Mucosa of descending colon (tissue), 3 donors: Measurements from ENCODE around the gene ERCC2. TPM values are rescaled to one million over a fixed set of nuclear protein-coding genes. Genes with fewer than 3 reads are reported as not detected.
"Not testable (repeated sequence)": the region's sequence is repeated elsewhere in the genome, so short reads cannot be mapped to it uniquely, and the experiment has no call there.

ENCODE experiments used
- ATAC-seq: fragments of 200-7000 bp; cut with Tn5 transposase; one replicate; pipeline ENCODE4 v1.9.1; 2020; ENCODE audit warnings: mild to moderate bottlenecking, moderate library complexity
- DNase-seq, 3 donors: peaks; one replicate each; pipeline ENCODE4 v3.0.0-alpha.2; 2020
- H3K36me3 ChIP-seq: fragments of 200-600 bp; one replicate; pipeline ENCODE4 v1.8.0; 2021; ENCODE audit warnings: low read depth, mild to moderate bottlenecking
- H3K4me1 ChIP-seq: fragments of 200-600 bp; one replicate; pipeline ENCODE4 v1.8.0; 2021; ENCODE audit warnings: low read depth, mild to moderate bottlenecking
- H3K4me3 ChIP-seq: fragments of 200-600 bp; one replicate; pipeline ENCODE4 v1.8.0; 2021; ENCODE audit warnings: mild to moderate bottlenecking
- H3K9me3 ChIP-seq: fragments of 200-600 bp; one replicate; pipeline ENCODE4 v1.8.0; 2021; ENCODE audit warnings: mild to moderate bottlenecking
- intact Hi-C, 2 donors: fragments of 100-400 bp; cut with DNase I in 1 of 2; cut with micrococcal nuclease in 1 of 2; formaldehyde crosslinking; loops; one replicate each; pipeline versions ENCODE4 v1.11.0 to v1.11.1; 2022; cut with DNase I, micrococcal nuclease
- total RNA-seq, 3 donors: library from RNA; stranded (reverse); fragmentation: NEBNext Ultra II Directional in 2 of 3; extraction: Animal tissue kit (Norgen Biotek cat#: 25700) in 2 of 3; gene quantifications; one replicate each; pipeline versions ENCODE4 v1.2.1 to v1.2.4, GENCODE V29; 2021 to 2023
- TF ChIP-seq, protein P1 (sequence below): fragments of 200-600 bp; IDR thresholded peaks from one replicate; pipeline ENCODE4 v1.8.0; 2022; ENCODE audit warnings: antibody characterized with exemption, mild to moderate bottlenecking
- donor health status: DM: no; HTN: no; CAD: no; lungs with moderate emphysema.
- donor health status: DM: no; HTN: no; CAD: no.
- donor health status: DM: no; HTN: yes; CAD: no.

ERCC2 gene
- total RNA-seq, 3 donors from 2014 or later = 11.2 to 22.9 (median 14.7) TPM

DNA sequence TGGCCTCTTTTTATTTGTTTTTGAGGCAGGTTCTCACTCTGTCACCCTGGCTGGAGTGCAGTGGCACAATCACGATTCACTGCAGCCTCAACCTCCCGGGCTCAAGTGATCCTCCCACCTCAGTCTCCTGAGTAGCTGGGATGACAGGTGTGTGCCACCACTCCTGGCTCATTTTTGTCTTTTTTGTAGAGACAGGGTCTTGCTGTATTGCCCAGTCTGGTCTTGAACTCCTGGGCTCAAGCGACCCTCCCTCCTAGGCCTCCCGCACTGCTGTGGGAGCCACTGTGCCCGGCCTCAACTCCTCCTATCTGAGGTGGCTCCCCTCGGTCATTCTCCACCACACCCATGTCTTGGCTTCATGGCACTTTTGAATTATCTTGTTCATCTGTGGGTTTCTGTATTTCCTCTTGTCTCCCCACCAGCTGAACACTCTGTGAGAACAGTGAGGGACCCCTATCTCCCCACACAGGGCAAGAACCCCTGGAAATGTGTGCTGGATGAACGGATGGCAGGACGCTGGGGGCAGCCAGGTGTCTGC is 55.6 kb downstream of the ERCC2 start:
- TF ChIP-seq, protein P1, sequence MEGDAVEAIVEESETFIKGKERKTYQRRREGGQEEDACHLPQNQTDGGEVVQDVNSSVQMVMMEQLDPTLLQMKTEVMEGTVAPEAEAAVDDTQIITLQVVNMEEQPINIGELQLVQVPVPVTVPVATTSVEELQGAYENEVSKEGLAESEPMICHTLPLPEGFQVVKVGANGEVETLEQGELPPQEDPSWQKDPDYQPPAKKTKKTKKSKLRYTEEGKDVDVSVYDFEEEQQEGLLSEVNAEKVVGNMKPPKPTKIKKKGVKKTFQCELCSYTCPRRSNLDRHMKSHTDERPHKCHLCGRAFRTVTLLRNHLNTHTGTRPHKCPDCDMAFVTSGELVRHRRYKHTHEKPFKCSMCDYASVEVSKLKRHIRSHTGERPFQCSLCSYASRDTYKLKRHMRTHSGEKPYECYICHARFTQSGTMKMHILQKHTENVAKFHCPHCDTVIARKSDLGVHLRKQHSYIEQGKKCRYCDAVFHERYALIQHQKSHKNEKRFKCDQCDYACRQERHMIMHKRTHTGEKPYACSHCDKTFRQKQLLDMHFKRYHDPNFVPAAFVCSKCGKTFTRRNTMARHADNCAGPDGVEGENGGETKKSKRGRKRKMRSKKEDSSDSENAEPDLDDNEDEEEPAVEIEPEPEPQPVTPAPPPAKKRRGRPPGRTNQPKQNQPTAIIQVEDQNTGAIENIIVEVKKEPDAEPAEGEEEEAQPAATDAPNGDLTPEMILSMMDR = no peak

DNA sequence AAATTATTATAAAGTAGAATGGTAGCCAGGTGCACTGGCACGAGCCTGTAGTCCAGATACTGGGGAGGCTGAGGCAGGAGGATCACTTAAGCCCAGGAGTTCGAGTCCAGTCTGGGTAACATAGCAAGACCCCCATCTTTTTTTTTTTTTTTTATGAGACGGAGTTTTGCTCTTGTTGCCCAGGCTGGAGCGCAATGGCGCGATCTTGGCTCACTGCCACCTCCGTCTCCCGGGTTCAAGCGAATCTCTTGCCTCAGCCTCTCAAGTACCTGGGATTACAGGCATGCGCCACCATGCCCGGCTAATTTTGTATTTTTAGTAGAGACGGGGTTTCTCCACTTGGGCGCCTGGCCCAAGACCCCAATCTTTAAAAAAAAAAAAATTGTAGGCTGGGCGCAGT is 58.1 kb downstream of the ERCC2 start:
- H3K36me3 ChIP-seq, intact Hi-C loops, H3K4me3 ChIP-seq, H3K9me3 ChIP-seq, ATAC-seq, H3K4me1 ChIP-seq, DNase-seq: not testable (repeated sequence)

More for the DNA sequence above, 55.6 kb downstream of the ERCC2 start:
- Histone ChIP-seq H3K4me3 (no peak overlapping the region), H3K36me3 (no peaks in the 10 kb centered on the region), H3K4me1 (no peaks in the 10 kb centered on the region), H3K9me3 (no peaks in the 10 kb centered on the region)
- intact Hi-C loops = no loop called here
- ATAC-seq = no peak
- no peak for DNase-seq

DNA sequence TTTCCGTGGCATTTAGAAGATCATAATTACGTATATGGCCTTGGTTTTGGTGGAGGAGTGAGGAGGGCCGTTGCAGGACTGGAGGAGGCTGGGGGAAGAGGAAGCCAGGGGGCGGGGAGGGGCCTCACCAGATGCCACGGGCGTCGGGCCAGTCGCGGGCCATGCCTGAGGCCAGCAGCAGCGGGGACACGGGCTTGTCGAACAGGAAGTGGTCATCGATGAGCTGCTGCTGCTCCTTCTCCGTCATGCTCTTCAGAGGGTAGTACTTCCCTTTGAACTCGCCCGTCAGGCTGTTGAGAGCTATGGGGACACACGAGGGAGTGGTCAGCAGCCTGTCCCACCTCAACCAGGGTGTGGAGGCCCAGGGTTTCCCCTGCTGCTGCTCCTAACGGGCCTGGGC is 58.8 kb downstream of the ERCC2 start:
- peak in 1 of 3 donors; percentile 31 for DNase-seq
- Histone ChIP-seq H3K9me3 (no peaks in the 10 kb centered on the region), H3K36me3 (no peaks in the 10 kb centered on the region), H3K4me1 (no peaks in the 10 kb centered on the region), H3K4me3 (no peak overlapping the region)
- ATAC-seq = no peak
- TF ChIP-seq, protein P1 = no peak
- intact Hi-C loops = no loop called here

DNA sequence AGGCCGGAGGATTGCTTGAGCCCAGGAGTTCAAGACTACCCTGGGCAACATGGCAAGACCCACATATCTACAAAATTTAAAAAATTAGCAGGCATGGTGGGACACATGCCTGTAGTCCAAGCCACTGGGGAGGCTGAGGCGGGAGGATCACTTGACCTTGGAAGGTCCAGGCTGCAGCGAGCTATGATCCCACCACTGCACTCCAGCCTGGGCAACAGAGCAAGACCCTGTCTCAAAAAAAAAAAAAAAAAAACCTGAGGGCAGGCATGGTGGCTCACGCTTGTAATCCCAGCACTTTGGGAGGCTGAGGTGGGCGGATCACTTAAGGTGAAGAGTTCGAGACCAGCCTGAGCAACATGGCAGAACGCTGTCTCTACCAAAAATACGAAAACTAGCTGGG is 61.1 kb downstream of the ERCC2 start:
- H3K9me3 ChIP-seq, H3K4me1 ChIP-seq, H3K4me3 ChIP-seq, intact Hi-C loops, ATAC-seq, DNase-seq, H3K36me3 ChIP-seq: not testable (repeated sequence)

DNA sequence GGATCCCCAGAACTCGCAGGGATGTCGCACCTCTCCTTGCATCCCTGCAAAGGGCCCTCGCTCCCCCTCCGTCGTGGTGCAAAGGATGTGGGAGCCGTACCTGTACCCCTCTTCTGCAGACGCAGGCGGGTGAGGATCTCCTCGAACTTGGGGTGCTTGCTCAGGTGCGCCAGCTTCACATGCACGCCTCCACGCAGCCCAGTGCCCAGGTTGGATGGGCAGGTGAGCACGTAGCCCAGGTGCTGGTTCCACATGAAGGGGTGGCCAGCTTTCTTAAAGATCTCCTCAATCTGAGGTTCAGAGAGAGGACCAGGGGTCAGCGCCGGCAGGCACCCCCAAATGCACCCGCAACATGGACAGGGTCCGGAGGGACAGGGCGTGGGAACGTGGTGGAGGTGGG is 63.0 kb downstream of the ERCC2 start:
- no peaks in the 10 kb centered on the region for H3K36me3 ChIP-seq
- no peaks in the 10 kb centered on the region for H3K4me1 ChIP-seq
- no peak overlapping the region for H3K4me3 ChIP-seq
- DNase-seq = no peak
- intact Hi-C loops = no loop called here
- no peaks in the 10 kb centered on the region for H3K9me3 ChIP-seq
- TF ChIP-seq, protein P1 = no peak
- no peak for ATAC-seq

DNA sequence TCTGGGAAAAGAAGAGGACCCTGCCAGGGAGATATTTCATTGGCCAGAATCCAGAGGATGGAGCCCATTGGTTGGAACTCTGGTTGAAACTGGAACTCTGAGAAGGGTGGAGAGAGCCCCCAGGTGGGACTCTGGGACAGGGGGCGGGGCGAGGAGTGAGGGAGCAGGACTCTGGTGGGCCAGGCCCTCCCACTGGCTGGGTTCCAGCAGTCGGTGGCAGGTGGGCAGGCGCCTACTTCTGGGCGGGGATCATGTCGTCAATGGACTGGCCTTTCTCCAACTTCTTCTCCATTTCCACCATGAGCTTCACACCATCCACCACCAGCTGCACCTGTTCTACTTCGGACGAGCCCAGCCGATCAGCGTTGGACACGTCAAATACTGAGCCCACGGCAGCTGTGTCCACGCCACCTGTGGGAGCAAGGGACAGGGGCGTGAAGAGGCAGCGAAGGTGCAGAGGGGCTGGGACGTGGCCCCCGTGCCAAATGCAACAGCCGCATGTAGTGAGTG is 63.8 kb downstream of the ERCC2 start:
- TF ChIP-seq, protein P1 = no peak
- Histone ChIP-seq H3K4me1 (no peaks in the 10 kb centered on the region), H3K4me3 (no peak overlapping the region), H3K9me3 (no peaks in the 10 kb centered on the region), H3K36me3 (no peaks in the 10 kb centered on the region)
- ATAC-seq (no peak), DNase-seq (no peak)
- intact Hi-C loops = no loop called here

DNA sequence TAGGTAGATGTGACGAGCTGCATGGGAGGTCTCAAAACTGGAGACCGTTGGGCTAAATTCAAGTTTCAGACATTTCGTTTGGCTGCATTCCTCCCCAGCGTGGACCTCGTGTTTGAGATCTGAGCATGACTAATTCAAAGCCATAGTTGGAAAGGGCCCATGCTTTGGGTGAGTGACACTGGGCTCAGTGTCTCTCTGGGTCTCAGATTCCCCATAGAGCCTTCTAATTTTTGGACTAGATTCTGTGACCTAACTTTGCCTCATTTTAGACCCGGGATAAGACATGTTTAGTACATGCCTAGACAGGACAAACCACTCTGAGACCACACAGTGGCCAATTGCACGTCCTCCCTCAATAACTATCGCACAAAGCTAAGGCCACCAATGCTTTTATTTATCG is 64.3 kb downstream of the ERCC2 start:
- Histone ChIP-seq H3K36me3 (no peaks in the 10 kb centered on the region), H3K4me3 (no peak overlapping the region), H3K9me3 (no peaks in the 10 kb centered on the region), H3K4me1 (no peaks in the 10 kb centered on the region)
- intact Hi-C loops = no loop called here
- TF ChIP-seq, protein P1 = no peak
- ATAC-seq = no peak
- DNase-seq = no peak
